K562 (cell line): ENCODE measurements around the gene MYO1F.

ENCODE experiments used
- ARHGAP35 ChIP-seq: fragments of 450-650 bp; IDR thresholded peaks from 2 replicates; pipeline ENCODE4 v1.6.1; 2018; ENCODE audit not compliant: partially characterized antibody
- ATF1 ChIP-seq, 2 experiments: fragments of 450-650 bp in 1 of 2; IDR thresholded peaks; 2 replicates each; pipeline ENCODE4 v1.6.1; 2016; ENCODE audit warnings: missing compliant biosample characterization in 1 of 2, missing genetic modification characterization in 1 of 2
- CTCF ChIP-seq, 3 experiments: IDR thresholded peaks in 2 of 3; conservative IDR thresholded peaks in 1 of 3; 2 replicates each; pipeline ENCODE4 v1.5.1; 2011 to 2012; ENCODE audit warnings: low read length in 3 of 3, mild to moderate bottlenecking in 3 of 3, control low read depth in 2 of 3, improper control_type of control experiment in 1 of 3, inconsistent platforms in 1 of 3, low read depth in 1 of 3, mixed read lengths in 1 of 3, moderate library complexity in 1 of 3; ENCODE audit not compliant: insufficient read depth in 2 of 3
- EP300 ChIP-seq: IDR thresholded peaks from 2 replicates; pipeline ENCODE4 v1.6.1; 2012; ENCODE audit warnings: low read length, improper control_type of control experiment
- EZH2 ChIP-seq: IDR thresholded peaks from 2 replicates; pipeline ENCODE4 v1.6.1; 2012; ENCODE audit warnings: low read depth, mild to moderate bottlenecking, inconsistent platforms, low read length, borderline replicate concordance
- FOXP4 ChIP-seq: sonication (generic); formaldehyde crosslinking; IDR thresholded peaks from 2 replicates; pipeline ENCODE4 v1.8.0; 2022; ENCODE audit warnings: mild to moderate bottlenecking, missing genetic modification reagents, borderline replicate concordance
- PRPF4 ChIP-seq: fragments of 200-400 bp; formaldehyde crosslinking; IDR thresholded peaks from one replicate; pipeline ENCODE4 v1.6.1; 2017; ENCODE audit warnings: low read length, low read depth, mild to moderate bottlenecking; ENCODE audit not compliant: insufficient read depth, poor library complexity, severe bottlenecking
- REST ChIP-seq, 2 experiments: fragments of 450-650 bp; formaldehyde crosslinking in 1 of 2; IDR thresholded peaks; 2 replicates each; pipeline versions ENCODE4 v1.4.0 to v1.6.1; 2014 to 2020; ENCODE audit warnings: mild to moderate bottlenecking in 2 of 2, borderline replicate concordance in 1 of 2, low read depth in 1 of 2
- ZNF76 ChIP-seq: fragments of 250-450 bp; sonication (Bioruptor Pico); IDR thresholded peaks from 2 replicates; pipeline ENCODE4 v1.4.0; 2020; ENCODE audit warnings: mild to moderate bottlenecking, moderate library complexity, borderline replicate concordance

GRCh38 chr19:8585894-8586750, 8.9 kb upstream of the MYO1F start:
- TF ChIP-seq CTCF (IDR thresholded peaks at IDR 0.05 in 2 of 3, conservative IDR thresholded peaks at IDR 0.05 in 1 of 3; ENCODE audit: insufficient read depth in 2 of 3, low read depth in 1 of 3, low read length in 3 of 3) (peak; percentile 78 to 87 (median 84)), ZNF76 (CRISPR knock-in tag) (no peak), EP300 (no peak), PRPF4 (no peak), FOXP4 (CRISPR knock-in tag) (no peak), ARHGAP35 (no peak), EZH2 (no peak), ATF1 (CRISPR knock-in tag; IDR thresholded peaks at IDR 0.05) (no peak), ATF1 (tag; IDR thresholded peaks at IDR 0.05) (no peak), REST (IDR thresholded peaks at IDR 0.05; ENCODE audit: borderline replicate concordance) (peak; percentile 66; the same call in 1 of the 2 replicates), REST (CRISPR knock-in tag; IDR thresholded peaks at IDR 0.05; ENCODE audit: low read depth) (no peak)
